ELR (cell line): ENCODE data around the gene ARHGAP5.
A peak's percentile ranks its signal among the peaks of the same experiment; 100 is the strongest.

Source experiments
- DNase-seq: peaks from one replicate; pipeline ENCODE4 v3.0.0-alpha.2; 2015; ENCODE audit warnings: low read depth

The ARHGAP5 gene

GRCh38 chr14:32171469-32171868 lies 94.4 kb downstream of the ARHGAP5 start:
- no peak for DNase-seq

DNA sequence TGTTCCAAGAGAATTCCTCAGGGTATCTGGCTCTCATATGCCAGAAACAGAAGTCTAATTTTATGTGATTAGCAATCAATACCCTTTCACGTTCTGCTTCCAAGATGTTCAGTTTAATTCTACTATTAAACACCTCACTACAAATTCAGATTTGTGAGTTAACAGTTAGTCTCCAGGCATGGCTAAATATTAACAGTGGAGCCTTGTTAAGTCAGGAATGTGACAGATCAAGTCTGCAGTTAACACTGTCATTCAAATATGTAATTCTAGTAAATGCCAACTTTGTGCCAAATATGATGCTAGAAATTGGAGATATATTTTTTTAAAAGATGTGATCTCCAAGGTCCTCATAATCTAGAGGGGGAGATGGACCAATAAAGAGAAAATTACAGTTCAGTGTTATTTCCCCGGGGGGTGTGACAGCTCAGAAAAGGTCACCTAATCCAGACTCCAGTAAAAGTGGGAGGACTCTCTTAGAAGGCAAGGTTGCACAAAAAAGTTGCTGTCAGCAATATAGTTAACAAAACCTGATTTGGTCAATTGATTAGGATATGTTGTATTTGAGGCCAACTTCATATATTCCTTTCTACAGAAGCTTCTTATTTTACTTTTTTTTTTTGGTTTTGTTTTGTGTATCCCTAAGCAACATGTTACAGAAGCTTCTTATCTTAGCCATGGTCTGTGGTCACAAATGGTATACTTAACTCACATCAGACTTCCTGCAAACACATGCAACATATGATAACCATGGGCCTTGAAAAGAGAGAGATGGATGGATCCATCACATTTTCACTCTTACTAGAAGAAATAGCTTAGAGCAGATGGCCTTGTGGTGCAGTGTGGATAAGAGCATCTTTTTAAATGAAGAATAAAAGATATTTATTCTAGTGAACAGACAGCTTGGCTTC lies 106.3 kb downstream of the ARHGAP5 start:
- DNase-seq = no peak

DNA sequence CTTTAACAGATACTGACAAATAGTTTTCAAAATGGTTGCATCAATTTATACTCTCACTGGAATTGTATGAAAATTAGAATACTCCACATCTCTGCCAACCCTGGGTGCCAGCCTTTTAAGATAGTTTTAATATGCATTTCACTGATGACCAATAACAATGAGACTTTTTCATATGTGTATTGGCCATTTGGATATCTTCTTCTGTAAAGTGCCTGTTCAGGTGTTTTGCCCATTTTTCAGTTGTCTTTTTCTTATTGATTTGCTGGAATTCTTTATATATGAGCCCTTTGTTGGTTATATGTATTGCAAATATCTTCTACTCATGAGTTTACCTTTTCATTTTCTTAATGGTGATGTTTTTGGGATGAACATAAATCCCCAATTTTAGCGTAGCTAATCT lies 108.0 kb downstream of the ARHGAP5 start:
- DNase-seq = no peak

GRCh38 chr14:32186248-32186647 lies 109.1 kb downstream of the ARHGAP5 start:
- DNase-seq = no peak

DNA sequence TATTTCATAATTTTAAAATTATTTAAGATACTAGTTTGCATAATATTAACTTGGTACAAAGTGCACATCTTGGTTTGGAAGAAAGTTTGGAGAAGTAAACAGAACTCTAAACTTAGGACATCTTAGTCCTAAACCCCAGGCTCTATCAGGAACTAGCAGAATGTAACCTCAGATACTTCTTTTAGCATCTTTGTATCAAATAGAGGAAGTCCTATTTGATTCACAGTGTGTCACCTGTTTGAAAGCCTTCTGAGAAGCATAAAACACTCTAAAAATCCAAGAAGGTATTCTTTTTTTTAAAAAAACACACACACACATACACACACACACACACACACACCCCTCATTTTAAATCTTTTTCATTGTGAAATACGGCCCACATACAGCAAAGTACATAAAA lies 112.7 kb downstream of the ARHGAP5 start:
- no peak for DNase-seq

GRCh38 chr14:32190673-32191072 lies 113.6 kb downstream of the ARHGAP5 start:
- no peak for DNase-seq

- no peak for DNase-seq
Observed at GRCh38 chr14:32192712-32193373, 115.7 kb downstream of the ARHGAP5 start.

DNA sequence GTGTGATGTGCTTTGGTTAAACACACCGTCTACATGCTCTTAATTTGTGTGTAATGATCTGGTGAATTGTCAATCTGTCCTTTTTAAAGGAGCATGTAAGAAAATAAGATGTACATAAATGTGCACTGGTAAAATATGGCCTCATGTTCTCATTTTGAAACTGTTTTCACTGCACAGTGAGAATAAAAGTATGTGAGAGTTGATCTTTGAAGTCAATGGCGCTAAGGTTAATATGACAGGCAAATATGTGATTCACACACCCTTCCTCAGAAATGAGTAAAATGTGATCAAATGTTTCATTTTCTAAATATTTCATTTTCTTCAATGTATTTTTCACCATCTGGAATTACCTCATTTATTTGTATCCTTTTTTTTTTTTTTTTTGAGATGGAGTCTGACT lies 116.4 kb downstream of the ARHGAP5 start:
- DNase-seq = no peak

GRCh38 chr14:32195636-32196035 lies 118.5 kb downstream of the ARHGAP5 start:
- no peak for DNase-seq

- DNase-seq = no peak
Observed at GRCh38 chr14:32197919-32198318, 120.8 kb downstream of the ARHGAP5 start.

- no peak for DNase-seq
Observed at GRCh38 chr14:32200368-32201192, 123.5 kb downstream of the ARHGAP5 start.

GRCh38 chr14:32201193-32201815 lies 124.2 kb downstream of the ARHGAP5 start:
- peak; percentile 74 for DNase-seq

GRCh38 chr14:32201816-32202490 lies 124.8 kb downstream of the ARHGAP5 start, which contains the start of gene RNU6-7:
Gene RNU6-7 (plus strand): TSS chr14:32202045.
- DNase-seq = peak; percentile 44

GRCh38 chr14:32202491-32202997 lies 125.4 kb downstream of the ARHGAP5 start:
- peak; percentile 40 for DNase-seq

- DNase-seq = peak; percentile 91
Observed at GRCh38 chr14:32202998-32203882, 126.1 kb downstream of the ARHGAP5 start, which contains the start of gene RNU6-8. Gene RNU6-8 (minus strand): TSS chr14:32203269.

DNA sequence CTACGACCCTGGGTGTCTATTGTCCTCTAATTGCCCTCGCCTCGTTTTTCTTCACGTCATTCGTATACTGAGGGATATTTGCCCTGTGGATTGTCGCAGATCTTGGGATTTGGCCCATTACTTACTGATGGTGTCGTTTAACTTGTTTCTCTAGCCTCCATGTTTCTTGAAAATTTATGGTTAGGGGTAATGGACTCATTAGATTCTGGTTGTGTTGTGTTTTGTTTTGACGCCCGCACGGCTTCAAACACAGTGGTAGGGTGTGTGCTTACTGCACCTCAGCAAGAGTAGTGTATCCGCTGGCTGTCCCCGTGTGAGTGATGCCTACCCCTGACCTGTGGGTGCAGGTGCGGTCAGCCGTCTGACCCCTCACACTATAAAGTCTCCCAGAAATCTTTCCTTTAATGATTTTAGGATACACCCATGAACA lies 126.8 kb downstream of the ARHGAP5 start:
- peak; percentile 14 for DNase-seq

DNA sequence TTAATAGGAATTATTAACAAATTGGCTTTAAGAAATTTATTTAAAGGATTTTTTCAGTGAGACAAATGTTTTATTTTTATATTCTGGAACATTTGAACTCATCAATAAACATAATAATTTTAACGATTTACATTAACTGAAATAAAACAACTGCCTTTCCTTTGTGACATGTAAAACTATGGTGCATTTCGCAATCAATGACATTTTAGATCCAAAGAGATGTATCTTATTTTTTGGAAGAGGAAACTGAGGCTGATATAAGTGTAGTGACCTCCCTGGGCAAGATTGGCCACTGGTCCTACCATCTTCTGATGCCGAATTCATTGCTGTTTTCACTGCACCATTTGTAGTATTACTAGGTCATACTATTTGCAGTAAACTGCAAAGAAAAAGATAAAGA lies 128.4 kb downstream of the ARHGAP5 start:
- DNase-seq = no peak

GRCh38 chr14:32205984-32206383 lies 128.9 kb downstream of the ARHGAP5 start:
- DNase-seq = peak; percentile 2

- no peak for DNase-seq
Observed at GRCh38 chr14:32206552-32206951, 129.4 kb downstream of the ARHGAP5 start.

- no peak for DNase-seq
Observed at GRCh38 chr14:32208490-32208889, 131.4 kb downstream of the ARHGAP5 start.
